Glutamatergic neuron (in vitro differentiated cells): Measurements from ENCODE around the gene ABCG8. TPM values are rescaled to one million over a fixed set of nuclear protein-coding genes. Genes with fewer than 3 reads are reported as not detected.

ENCODE experiments used
- DNase-seq: peaks from one replicate; pipeline ENCODE4 v3.0.0; 2022
- H3K27ac Mint-ChIP-seq: one replicate; pipeline ENCODE4 v1.8.0; 2020; ENCODE audit warnings: mild to moderate bottlenecking, mixed read lengths, inconsistent platforms; ENCODE audit not compliant: unreplicated experiment
- H3K27me3 Mint-ChIP-seq: one replicate; pipeline ENCODE4 v1.8.0; 2020; ENCODE audit warnings: mild to moderate bottlenecking, moderate library complexity, mixed read lengths, inconsistent platforms; ENCODE audit not compliant: unreplicated experiment
- H3K36me3 Mint-ChIP-seq: one replicate; pipeline ENCODE4 v1.8.0; 2020; ENCODE audit warnings: mild to moderate bottlenecking, mixed read lengths, inconsistent platforms; ENCODE audit not compliant: unreplicated experiment
- H3K4me1 Mint-ChIP-seq: one replicate; pipeline ENCODE4 v1.8.0; 2020; ENCODE audit warnings: mild to moderate bottlenecking, low read depth, mixed read lengths, inconsistent platforms; ENCODE audit not compliant: unreplicated experiment
- H3K4me3 Mint-ChIP-seq: one replicate; pipeline ENCODE4 v1.8.0; 2020; ENCODE audit warnings: mild to moderate bottlenecking, mixed read lengths, inconsistent platforms; ENCODE audit not compliant: unreplicated experiment
- H3K9me3 Mint-ChIP-seq: one replicate; pipeline ENCODE4 v1.8.0; 2020; ENCODE audit warnings: mild to moderate bottlenecking, moderate library complexity, mixed read lengths, inconsistent platforms; ENCODE audit not compliant: unreplicated experiment
- CTCF ChIP-seq: fragments of 200-600 bp; sonication (generic); IDR thresholded peaks from one replicate; pipeline ENCODE4 v1.5.0; 2021; ENCODE audit not compliant: partially characterized antibody, unreplicated experiment
- total RNA-seq: library from RNA; stranded (reverse); fragmentation: NEBNext Ultra II Directional; extraction: Animal tissue kit (Norgen Biotek cat#: 25700); gene quantifications from one replicate; pipeline ENCODE4 v1.2.1, GENCODE V29; 2021; ENCODE audit not compliant: unreplicated experiment

Gene ABCG8
- total RNA-seq, 1 donor from 2014 or later: not detected

GRCh38 chr2:43831543-43832294 is 7.1 kb upstream of the ABCG8 start:
- H3K9me3 Mint-ChIP-seq: peaks cover 2% of the 10 kb centered on the region
- peaks cover 3% of the 10 kb centered on the region for H3K4me1 Mint-ChIP-seq
- H3K36me3 Mint-ChIP-seq: no peaks in the 10 kb centered on the region
- no peak for TF ChIP-seq CTCF
- H3K4me3 Mint-ChIP-seq: peak overlapping the region; percentile 91
- no peak overlapping the region for H3K27ac Mint-ChIP-seq
- peaks cover 5% of the 10 kb centered on the region for H3K27me3 Mint-ChIP-seq
- peak; percentile 47 for DNase-seq

- Mint-ChIP-seq H3K27ac (no peak overlapping the region), H3K9me3 (peaks cover 2% of the 10 kb centered on the region), H3K4me3 (no peak overlapping the region), H3K36me3 (no peaks in the 10 kb centered on the region), H3K4me1 (peaks cover 3% of the 10 kb centered on the region), H3K27me3 (peaks cover 5% of the 10 kb centered on the region)
- TF ChIP-seq CTCF: no peak
- DNase-seq: no peak
Measured at GRCh38 chr2:43832457-43832856, 6.3 kb upstream of the ABCG8 start.

GRCh38 chr2:43837033-43837432 is 1.7 kb upstream of the ABCG8 start:
- no peak overlapping the region for H3K27ac Mint-ChIP-seq
- no peaks in the 10 kb centered on the region for H3K9me3 Mint-ChIP-seq
- H3K27me3 Mint-ChIP-seq: no peaks in the 10 kb centered on the region
- H3K4me3 Mint-ChIP-seq: no peak overlapping the region
- DNase-seq: no peak
- TF ChIP-seq CTCF: no peak
- no peaks in the 10 kb centered on the region for H3K36me3 Mint-ChIP-seq
- H3K4me1 Mint-ChIP-seq: no peaks in the 10 kb centered on the region

GRCh38 chr2:43837831-43838559 is 776 bp upstream of the ABCG8 start:
- Mint-ChIP-seq H3K27ac (no peak overlapping the region), H3K36me3 (no peaks in the 10 kb centered on the region), H3K4me1 (no peaks in the 10 kb centered on the region), H3K4me3 (no peak overlapping the region), H3K9me3 (no peaks in the 10 kb centered on the region), H3K27me3 (no peaks in the 10 kb centered on the region)
- no peak for TF ChIP-seq CTCF
- DNase-seq: no peak
